Hematopoietic multipotent progenitor cell treated with erythropoietin and hydrocortisone succinate and interleukin-3 and kit ligand, for 4 days (in vitro differentiated cells): Measurements from ENCODE around the gene KIF6.
"Not testable (repeated sequence)": the region's sequence is repeated elsewhere in the genome, so short reads cannot be mapped to it uniquely, and the experiment has no call there.

Source experiments
- DNase-seq: peaks from one replicate; pipeline ENCODE4 v3.0.0-alpha.2; 2015

The KIF6 gene

DNA sequence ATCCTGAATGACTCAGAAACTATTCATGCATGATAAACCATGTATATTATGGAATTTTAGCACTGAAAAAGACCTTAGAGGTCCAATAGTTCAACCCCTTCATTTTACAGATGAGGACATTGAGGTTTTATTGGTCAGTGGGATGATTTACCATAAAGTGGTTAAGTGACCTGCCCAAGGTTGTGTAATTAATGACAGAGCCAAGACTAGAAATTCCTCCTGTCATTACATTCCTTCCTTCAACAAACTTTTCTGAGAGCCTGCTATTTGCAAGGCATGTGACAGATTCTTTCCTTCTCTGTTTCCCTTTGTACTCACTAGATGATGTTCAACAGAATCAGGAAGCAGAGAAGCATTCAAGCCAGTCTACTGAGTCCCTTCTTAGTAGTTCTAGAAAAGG lies 232.0 kb downstream of the KIF6 start:
- DNase-seq = no peak

DNA sequence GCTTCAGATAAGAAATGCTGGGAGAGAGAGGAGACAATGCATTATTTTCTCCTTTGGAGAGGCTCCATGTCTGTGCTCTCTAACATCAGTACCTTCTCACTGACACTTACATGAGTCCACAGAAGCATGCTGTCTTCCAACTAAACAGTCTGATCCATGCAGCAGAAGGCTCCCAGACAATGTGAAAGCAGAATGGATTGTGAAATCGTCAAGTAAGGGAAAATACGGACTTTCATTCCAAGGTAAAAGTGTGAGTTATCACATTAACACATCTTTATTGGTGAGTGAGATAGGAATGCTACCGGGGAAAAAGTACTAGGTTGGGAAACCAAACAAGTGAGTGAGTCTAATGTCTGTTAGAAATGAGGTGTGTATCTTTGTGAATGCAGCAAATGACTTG lies 235.1 kb downstream of the KIF6 start:
- DNase-seq = no peak

DNA sequence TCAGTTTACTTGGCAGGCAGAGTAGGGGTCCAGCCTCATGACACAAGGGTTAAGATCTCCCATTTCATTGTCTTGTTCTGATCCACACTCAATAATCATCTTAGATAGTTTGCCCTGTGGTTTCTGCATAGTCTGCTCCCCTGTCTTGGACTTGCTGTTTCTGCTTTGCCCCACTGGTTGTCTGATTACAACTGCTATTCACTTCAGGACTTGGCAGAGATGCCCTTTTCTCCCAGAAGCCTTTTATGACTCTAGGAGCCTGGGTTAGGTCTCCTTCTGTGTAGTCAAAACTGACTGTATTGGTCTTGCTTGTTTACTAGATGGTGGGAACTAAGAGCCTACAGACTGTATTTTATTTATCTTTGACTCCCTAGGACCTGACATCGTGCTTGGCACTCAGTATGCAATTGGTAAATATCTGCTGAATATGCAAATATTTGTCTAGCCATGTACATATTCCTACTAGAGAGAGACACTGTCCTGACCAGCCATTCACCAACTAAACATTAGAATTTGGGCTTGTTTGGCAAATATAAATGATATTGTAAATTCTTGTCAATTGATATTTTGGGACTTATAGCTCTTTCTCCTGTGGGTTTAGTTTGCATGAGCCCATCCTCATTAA lies 236.8 kb downstream of the KIF6 start:
- no peak for DNase-seq

DNA sequence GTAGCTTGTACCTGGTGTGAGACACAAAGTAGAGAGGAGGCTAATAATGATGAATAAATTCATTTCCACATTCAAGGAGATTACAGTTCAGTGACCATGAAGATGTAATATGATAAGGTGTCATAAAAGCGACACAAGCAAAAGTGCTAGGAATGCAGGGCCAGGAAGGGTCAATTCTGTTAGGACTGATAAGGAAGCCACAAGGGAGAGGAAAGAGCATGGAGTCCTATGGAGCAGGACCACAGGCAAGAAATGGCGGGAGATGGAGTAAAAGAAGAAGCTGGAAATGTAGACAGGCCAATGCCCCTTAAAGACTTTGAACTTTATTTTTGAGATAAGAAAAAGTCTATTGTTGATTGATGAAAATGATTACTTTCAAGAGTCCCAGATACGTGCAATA lies 240.9 kb downstream of the KIF6 start:
- no peak for DNase-seq

DNA sequence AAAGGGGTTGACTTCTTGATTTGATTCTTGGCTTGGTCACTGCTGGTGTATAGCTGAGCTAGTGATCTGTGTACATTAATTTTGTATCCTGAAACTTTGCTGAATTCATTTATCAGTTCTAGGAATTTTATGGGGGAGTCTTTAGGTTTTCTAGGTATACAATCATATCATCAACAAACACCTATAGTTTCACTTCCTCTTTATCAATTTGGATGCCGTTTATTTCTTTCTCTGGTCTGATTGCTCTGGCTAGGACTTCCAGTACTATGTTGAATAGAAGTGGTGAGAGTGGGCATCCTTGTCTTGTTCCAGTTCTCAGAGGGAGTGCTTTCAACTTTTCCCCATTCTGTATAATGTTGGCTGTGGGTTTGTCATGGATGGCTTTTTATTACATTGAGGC lies 245.4 kb downstream of the KIF6 start:
- DNase-seq = not testable (repeated sequence)

DNA sequence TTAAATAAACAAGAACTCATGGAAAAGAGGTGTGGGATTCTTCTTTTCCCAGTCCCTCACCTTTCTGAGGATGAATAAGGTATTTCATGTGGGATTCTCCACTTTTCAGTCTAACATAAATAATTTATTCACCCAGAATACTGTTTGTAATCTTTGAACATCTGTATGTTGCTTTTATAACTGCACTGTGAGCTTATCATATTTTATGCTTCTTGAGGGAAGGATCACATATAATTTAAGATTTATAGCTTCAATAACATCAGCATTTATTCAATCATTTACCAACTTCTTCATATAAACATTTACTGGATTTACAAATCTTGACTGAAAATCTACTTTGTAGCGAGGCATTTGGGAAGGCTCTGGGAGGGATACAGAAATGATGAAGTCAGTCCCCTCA lies 248.5 kb downstream of the KIF6 start:
- DNase-seq = no peak

DNA sequence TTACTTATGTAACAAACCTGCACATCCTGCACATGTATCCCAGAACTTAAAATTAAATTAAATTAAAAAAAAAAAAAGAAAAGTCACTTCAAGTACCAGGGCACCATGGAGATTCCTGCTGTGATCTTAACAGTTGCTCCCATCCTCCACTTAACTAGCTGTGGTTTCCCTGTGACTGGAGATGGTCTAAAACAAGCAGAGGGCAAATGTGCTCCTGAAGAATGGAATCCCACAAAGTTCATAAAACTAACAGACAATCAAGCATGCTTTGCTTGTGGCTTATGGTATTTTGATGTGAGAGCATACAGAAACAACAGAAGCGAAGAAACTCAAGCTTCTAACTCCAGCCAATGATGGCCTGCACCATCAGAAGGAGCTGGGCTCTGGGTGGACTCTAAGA lies 249.1 kb downstream of the KIF6 start:
- DNase-seq = no peak

DNA sequence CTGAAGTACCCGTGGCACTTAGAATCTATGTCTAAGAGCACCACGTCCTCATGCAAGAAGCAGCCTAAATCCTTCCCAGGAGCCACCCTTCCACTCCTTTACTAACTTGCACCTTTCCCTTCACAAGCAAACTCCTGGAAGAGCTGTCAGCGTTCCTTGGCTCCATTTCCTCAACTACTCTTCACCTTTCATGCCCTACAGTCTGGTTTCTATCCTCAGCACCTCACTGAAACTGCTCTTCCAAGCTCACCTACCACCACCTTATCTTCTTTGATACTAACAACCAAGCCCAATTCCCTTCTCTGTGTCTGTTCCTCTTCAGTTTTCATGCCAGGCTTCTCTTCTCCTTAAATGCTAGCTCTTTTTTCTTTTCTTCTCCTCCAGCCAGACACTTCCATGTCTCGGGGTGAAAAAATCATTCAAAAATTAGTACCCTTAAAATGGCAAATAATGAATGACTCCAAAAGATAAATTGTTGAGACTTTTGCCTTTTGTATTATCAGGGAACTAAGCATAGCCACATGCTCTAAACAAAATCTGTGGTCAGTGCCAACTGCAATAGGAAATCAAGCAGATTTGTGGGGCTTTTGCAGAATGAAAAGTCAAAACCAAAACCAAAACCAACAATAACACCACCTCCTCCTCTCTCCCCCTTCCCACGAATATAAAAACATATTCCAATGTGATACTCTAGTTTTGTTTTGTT lies 253.1 kb downstream of the KIF6 start:
- no peak for DNase-seq

DNA sequence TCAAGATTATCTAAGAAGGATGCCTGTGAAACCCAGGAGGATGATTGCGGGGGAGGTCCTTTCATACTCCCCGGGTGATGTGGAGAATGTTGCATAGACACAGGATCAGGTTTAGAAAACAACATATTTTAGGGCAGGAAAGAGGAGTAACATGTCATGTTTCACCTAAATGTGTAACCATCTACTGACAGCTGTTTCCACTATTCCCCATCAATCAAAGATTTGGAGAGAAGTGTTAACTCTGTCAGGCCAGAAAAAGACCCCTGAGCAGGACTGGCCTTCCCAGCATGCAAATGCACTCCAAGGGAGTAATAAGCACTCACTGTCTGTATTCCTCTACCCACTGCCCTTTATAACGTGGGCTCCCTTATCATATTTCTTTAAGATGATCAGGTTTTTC lies 254.7 kb downstream of the KIF6 start:
- no peak for DNase-seq

DNA sequence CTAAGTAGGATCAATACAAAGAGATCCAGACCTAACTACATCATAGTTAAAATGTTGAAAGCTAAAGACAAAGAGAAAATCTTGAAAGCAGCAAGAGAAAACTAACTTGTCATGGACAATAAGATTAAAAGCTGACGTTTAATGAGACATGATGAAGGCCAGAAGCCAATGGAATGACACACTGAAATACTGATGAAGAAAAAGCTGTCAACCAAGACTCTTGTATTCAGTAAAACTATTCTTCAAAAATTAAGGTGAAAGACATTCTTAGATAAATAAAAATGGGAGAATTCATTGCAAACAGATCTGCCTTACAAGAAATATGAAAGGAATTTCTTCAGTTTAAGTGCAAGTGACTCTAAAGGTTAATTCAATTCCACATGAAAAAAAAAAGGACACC lies 256.8 kb downstream of the KIF6 start:
- DNase-seq = no peak

DNA sequence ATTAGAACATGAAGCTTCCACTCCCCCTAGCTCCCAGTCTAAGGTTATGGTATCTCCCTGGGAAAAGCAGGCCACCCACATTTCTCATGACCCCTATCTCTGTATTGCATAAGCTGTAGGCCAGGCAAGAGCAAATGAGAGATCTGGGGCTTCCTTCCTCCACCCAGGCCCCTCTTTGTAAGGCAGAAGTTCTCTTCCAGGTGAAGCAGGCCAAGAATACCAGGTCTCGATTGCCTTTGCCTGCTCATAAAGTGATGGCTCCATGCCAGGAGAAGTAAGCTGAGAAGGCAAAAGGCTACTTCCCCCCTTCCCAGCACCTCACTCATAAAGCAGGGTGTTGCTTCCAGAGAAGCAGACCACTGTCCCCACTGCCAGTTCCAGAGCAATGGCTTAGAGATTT lies 258.6 kb downstream of the KIF6 start:
- no peak for DNase-seq

DNA sequence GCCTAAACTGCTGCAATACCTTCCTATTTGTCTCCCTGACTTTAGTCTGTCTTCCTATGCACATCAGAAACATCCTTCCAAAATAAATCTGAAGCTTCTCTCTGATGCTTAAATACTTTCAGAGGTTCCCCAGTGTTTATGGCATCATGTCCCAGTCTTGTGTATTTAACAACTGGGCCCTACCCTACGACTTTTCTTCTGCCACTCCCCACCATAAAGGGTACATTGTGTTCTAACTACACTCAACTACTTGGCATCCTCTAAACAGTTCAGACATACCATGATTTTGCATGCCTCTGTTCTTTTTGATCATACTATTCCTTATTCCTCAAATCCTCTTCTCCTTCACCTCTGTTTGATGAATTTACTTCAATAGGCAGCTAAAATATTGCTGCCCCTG lies 259.7 kb downstream of the KIF6 start:
- no peak for DNase-seq

DNA sequence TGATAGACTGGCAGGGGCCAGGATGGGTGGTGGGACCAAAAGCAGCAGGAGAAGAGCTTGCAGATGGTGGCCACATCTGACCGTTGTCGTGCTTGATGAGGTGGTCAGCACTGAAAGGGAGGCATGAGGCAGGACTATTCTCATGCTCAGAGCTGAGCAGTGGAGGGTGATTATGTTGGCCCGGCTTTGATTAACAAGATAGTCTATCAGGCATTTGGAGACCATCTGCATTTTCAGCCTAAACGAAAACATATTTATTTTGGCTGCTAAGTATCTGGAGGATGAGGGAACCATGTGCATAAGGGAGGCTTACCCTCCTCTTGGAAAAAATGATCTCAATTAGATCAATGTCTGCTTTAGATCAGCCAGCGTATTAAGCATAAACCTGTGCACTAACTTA lies 261.1 kb downstream of the KIF6 start:
- no peak for DNase-seq

DNA sequence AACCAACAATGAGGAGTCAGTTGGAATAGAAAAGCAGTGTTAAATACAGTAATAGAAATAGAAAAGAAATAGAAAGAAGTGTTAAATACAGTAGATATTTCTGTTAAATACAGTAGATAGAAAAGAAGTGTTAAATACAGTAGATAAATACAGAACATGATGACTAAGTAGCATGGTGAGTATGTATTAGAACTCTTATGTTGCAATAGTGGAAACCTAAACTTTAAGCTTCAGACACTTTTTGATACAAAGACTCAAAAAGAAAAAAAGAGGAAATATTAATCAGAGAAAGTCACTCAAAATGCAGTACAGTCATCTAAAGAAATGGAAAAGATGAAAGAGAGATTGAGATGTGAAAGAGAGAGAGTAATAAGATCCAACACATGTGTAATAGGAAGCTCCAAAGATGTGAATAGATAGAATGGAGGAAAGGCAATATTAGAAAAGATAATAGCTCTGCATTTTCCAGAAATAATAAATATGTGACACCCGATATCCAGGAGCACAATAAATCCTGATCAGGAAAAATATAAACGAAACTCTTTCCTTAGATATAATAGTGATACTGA lies 271.2 kb downstream of the KIF6 start:
- DNase-seq = no peak

DNA sequence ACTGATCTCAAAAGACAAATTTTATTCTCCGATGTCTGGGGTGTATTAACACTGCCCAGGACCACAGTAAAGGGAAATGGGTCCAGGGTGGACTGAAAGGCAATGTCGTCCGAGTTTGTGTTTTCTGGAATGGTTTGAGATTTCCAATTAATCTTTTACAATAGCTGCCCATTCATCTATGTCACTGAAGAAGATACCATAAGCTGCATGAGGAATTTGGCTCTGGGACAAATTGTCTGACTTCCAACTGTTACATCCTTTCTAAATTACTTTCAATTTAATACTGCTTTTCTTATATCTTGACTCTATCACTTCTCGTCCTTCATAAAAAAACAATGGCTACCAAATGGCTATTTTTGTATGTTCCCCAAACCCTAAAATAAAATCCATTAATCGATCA lies 272.0 kb downstream of the KIF6 start:
- DNase-seq = no peak

DNA sequence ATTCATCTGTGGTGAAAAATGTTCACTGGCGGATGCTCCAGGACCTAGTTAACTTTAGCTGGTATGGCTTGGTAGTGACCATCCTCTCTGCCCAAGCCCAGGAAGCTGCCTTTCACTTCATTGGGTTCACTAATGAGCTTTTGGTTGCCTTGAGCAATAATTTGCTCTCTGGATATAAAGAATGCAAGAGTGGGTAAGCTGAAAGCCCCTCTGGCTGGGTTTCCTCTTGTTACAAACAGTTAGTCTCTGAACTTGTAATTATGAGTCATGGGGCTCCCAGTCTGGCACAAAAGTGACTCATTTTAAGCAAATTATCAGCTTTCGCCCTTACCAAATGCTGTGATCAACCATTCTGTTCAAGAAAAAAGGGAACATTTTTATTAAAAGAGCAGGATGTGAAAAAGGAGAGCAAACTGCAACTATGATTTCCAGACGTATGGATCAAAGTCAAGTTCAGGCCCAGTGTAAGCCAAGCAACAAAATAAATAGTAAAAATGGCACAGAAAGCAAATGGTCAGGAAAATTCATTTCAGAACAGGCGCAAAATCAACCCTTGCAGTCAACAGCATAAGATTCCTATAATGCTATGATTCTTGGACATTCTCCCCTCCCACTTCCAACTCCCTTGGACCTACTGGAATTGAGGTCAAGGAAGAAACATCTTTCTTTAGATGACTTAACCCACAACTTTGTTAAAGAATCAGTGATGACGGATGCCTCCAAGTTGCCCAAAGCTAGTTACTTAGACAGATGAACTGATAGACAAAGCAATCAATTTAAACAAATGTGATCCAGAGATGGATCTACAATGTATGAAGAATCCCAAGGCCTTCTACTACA lies 272.7 kb downstream of the KIF6 start:
- no peak for DNase-seq

DNA sequence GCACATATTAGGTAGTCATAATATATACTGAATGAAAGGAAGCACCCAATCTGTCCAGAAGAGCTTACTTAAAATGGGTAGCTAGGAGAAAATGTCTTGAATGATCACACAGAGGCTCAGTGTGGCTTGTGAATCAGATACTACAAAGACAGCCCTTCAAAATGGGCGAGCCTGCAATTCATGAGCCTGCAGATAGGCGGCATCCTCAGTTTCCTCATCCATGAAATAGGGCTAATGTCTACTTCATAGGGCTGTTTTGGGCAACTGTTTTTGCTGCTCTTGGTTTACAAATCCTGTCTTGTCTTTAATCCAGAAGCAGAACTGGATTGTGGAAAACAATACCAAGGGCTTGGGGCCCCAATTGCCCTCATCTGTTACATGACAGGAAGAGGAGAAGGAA lies 273.4 kb downstream of the KIF6 start:
- peak; percentile 13 for DNase-seq

DNA sequence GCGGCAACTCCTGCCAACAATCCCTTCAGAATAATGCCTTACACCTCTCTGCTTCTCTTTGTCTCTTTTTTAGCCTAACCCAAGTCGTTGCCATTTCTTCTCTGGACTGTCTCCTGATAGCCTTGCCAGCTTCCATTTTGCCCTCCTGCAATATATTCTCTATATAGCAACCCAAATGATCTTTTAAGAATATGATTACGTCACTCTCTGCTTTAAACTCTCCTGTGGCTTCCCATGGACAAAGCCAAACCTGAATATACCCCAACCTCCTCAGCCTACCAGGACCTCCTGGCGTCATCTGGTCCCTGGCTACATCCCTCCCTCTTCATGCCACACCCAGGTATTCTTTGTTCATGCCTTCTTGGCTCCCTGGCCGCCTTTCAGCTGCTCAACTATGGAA lies 276.2 kb downstream of the KIF6 start:
- no peak for DNase-seq

DNA sequence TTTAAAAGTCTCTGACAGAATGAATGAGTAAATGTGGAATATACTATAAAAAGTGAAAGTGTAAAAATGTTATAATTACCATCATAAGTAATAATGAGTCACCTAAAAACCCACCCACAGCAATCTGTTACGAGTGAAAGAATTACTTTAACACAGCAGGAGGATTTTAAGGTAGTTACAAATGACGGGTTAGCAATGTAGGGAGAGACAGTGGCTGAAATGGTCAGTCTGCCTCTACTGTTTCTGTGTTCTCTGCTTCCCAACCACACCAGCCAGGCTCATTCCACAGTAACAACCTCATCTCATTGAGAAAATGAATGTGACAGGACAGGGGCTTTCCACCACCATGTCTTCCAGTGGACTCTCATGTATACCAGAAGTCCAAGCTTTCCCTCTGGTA lies 278.3 kb downstream of the KIF6 start:
- no peak for DNase-seq

DNA sequence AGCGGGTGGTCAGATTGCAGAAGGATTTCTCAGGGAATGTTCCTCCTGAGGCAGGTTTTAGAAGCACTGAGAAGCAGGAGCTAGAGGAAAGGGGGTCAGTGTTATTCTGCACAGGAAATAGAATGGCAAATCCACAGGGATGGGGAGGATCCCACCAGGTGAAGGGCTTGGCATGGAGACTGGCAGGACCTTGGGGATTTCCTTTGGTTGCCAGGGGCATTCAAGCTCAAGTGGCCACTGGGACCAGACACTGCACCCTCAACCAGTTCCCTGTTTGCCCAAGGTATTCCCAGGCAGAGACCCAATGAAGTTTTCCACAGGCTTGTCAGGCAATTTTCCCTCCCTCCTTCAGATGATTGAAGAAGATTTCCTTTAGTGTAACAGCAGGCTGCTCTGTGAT lies 279.5 kb downstream of the KIF6 start:
- DNase-seq = no peak

DNA sequence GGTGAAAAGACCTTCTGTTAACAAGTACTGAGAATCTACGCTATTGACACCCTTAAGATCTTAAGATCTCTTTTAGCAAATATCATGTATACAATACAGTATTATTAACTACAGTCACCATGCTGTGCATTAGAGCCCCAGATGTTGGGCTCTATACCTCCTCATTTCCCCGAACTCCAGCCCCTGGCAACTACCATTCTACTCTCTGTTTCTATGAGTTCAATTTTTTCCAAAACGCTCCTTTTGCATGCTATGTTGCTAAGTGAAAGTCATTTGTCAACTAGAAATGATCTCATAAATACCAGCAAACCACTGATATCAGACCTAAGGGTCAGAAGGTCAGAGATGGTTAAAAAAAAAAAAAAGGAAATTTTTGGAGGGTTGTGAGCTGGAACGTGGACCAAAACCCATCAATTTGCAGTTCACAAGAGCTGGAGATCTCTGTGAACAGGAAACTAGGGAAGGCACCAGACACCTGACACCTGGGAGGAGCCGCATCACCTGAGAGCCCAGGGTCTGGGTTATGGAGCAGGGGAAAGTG lies 280.7 kb downstream of the KIF6 start:
- DNase-seq = no peak

DNA sequence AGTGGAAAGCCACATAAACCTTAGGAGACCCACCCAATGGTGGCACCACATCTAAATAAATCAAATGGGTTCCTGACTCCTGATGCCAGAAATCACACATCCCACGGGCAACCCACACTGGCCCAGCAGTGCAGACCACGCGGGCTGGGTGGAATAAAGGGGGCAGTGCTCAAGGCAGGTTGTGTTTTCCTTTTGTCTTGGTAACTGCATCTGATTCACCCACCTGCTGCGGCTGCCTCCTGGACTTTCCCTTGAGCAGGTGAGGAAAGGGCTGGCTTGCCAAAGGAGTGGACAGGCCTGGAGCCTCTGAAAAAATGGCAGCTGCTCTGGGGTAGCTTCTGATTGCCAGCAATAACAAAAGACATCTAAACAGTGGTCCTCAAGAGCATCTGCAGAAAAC lies 283.2 kb downstream of the KIF6 start:
- no peak for DNase-seq

DNA sequence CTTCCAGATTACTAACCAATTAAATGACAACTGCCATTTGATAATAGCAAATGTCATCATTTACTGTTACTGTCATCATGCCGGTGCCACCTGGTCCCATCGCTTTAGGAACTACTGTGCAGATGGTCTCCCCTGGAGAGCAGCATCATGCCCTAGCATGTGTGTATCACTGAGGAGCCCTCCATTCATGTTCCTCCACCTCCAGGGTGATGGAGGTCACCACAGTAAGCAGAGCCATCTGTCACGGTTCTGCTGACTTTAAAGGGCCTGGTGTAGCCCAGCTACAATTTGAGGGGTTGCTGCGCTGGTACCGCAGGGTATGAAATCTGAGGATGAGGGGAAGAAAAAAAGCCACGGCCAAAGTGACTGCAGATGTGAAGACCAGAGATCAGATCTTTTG lies 283.9 kb downstream of the KIF6 start:
- DNase-seq = no peak

DNA sequence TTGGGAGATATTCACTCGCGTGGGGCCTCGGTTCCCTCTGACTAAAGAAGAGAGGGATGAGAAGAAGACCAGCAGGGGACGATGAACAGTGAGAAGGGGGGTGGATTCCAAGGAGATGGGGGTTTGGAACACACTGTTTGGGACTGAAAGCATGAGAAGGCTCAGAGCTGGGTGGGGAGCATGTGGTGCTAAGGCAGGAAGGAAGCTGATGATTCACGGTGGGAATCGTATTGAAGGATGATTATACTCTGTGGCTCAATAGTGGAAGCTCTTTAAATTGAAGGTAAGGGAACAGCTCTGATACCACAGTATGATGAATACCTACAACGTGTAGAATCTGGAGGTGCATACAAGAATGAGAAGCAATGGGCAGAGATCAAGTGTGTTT lies 285.2 kb downstream of the KIF6 start:
- no peak for DNase-seq
